Mammary epithelial cell (primary cell): ENCODE results near the gene EPHB2.

ENCODE experiments used
- CTCF ChIP-seq, 2 donors: IDR thresholded peaks in 1 of 2; conservative IDR thresholded peaks in 1 of 2; 2 replicates each; pipeline ENCODE4 v1.5.1; 2011 to 2012; ENCODE audit warnings: inconsistent platforms in 2 of 2, low read length in 2 of 2, mild to moderate bottlenecking in 2 of 2, control low read depth in 1 of 2, low read depth in 1 of 2; ENCODE audit not compliant: insufficient read depth in 1 of 2; ENCODE audit errors: extremely low read depth in 1 of 2
- EZH2 ChIP-seq: IDR thresholded peaks from 2 replicates; pipeline ENCODE4 v1.6.1; 2012; ENCODE audit warnings: low read length, inconsistent platforms, borderline replicate concordance

- no peak for TF ChIP-seq CTCF (conservative IDR thresholded peaks at IDR 0.05 in 1 of 2, IDR thresholded peaks at IDR 0.05 in 1 of 2; ENCODE audit: extremely low read depth in 1 of 2, insufficient read depth in 1 of 2, low read depth in 1 of 2, low read length in 2 of 2)
- no peak for TF ChIP-seq EZH2
These were observed 149.8 kb downstream of the EPHB2 start for GRCh38 chr1:22860414-22860800.
